ENCODE results near the gene FRMD4A.

Gene FRMD4A

GRCh38 chr10:13685885-13686284 is 644.8 kb downstream of the FRMD4A start:
- DNase-seq (ENCODE audit: insufficient read length, low spot score) (no peak), FAIRE-seq (no peak)
- TF ChIP-seq, protein P1, sequence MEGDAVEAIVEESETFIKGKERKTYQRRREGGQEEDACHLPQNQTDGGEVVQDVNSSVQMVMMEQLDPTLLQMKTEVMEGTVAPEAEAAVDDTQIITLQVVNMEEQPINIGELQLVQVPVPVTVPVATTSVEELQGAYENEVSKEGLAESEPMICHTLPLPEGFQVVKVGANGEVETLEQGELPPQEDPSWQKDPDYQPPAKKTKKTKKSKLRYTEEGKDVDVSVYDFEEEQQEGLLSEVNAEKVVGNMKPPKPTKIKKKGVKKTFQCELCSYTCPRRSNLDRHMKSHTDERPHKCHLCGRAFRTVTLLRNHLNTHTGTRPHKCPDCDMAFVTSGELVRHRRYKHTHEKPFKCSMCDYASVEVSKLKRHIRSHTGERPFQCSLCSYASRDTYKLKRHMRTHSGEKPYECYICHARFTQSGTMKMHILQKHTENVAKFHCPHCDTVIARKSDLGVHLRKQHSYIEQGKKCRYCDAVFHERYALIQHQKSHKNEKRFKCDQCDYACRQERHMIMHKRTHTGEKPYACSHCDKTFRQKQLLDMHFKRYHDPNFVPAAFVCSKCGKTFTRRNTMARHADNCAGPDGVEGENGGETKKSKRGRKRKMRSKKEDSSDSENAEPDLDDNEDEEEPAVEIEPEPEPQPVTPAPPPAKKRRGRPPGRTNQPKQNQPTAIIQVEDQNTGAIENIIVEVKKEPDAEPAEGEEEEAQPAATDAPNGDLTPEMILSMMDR (IDR thresholded peaks at IDR 0.05; ENCODE audit: insufficient read depth, missing control alignments): no peak

GRCh38 chr10:13684806-13685482 is 645.8 kb downstream of the FRMD4A start:
- FAIRE-seq (no peak), DNase-seq (ENCODE audit: insufficient read length, low spot score) (no peak)
- TF ChIP-seq, protein P1 (IDR thresholded peaks at IDR 0.05; ENCODE audit: insufficient read depth, missing control alignments): no peak

DNA sequence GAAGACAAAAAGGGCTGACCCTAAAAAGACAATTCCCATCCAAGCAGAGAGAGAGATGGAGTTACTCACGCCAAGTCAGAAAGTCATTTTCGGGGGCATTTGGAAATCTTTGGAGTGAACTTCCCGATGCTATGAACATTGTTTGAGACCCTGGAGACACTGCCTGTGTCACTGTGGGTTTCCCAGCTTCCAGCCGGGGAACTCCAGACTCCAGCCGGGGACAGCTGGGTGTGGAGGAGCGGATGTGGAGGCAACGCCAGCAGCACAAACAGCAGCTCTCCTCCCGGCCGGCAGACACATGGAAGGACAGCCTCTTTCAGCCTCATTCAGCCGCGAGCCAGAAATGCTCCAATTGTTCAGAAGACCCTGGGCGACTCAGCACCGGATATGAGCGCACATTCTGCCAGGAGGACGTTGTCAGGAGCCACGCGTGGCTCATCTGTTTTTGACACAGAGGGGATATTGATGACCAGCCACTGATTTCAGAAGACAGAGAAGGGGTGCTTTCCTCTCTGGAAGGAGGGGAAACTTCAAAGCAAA is 646.4 kb downstream of the FRMD4A start:
- FAIRE-seq (no peak), DNase-seq (ENCODE audit: insufficient read length, low spot score) (no peak)
- TF ChIP-seq, protein P1 (IDR thresholded peaks at IDR 0.05; ENCODE audit: insufficient read depth, missing control alignments): no peak

- DNase-seq (ENCODE audit: insufficient read length, low spot score) (no peak), FAIRE-seq (no peak)
- TF ChIP-seq, protein P1 (IDR thresholded peaks at IDR 0.05; ENCODE audit: insufficient read depth, missing control alignments): no peak
These were observed 647.7 kb downstream of the FRMD4A start for GRCh38 chr10:13683017-13683416.

DNA sequence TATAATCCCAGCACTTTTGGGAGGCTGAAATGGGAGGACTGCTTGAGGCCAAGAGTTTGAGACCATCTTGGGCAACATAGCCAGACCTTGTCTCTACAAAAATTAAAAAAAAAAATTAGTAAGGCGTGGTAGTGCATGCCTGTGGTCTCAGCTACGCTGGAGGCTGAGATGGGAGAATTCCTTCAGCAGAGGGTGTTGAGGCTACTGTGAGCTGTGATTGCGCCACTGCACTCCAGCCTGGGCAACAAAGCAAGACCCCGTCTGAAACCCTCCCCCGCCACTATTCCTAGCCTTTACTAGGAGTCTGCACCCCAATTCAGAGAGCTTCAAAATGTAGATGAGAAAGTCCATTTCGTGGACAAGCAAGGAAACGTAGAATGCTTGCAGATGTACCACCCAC is 648.8 kb downstream of the FRMD4A start:
- TF ChIP-seq, protein P1 (IDR thresholded peaks at IDR 0.05; ENCODE audit: insufficient read depth, missing control alignments): no peak
- FAIRE-seq (no peak), DNase-seq (ENCODE audit: insufficient read length, low spot score) (no peak)

DNA sequence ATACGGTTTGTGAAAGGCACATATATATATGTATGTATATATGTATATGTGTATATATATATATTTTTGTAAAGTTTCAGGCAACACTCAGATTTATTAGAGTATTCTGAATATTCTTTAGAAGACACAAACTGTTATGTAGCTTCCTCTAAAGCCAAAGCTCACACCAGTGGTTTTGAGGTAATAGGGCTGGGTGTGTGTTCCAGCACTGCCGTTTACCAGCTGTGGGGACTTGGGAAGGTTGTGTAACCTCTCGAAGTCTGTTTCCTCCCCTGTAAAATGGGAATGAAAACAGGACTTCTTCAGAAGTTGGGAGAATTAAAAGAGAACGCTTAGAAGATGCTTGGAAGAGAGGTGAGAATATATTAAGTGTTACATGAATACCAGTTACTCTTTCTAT is 649.2 kb downstream of the FRMD4A start:
- FAIRE-seq: no peak
- TF ChIP-seq, protein P1 (IDR thresholded peaks at IDR 0.05; ENCODE audit: insufficient read depth, missing control alignments): no peak
- DNase-seq (ENCODE audit: insufficient read length, low spot score): no peak

GRCh38 chr10:13681095-13681494 is 649.6 kb downstream of the FRMD4A start:
- no peak for FAIRE-seq
- TF ChIP-seq, protein P1 (IDR thresholded peaks at IDR 0.05; ENCODE audit: insufficient read depth, missing control alignments): no peak
- no peak for DNase-seq (ENCODE audit: insufficient read length, low spot score)

Data from D721Med (cell line).